Placental pericyte (primary cell): ENCODE measurements around the gene UQCRFS1. TPM values are rescaled to one million over a fixed set of nuclear protein-coding genes. Genes with fewer than 3 reads are reported as not detected.

Experiments used
- small RNA-seq: library from RNA; depleted of rRNA; stranded (forward); fragments of <200 nt; gene quantifications from one replicate; pipeline ENCODE3, GENCODE V24; 2012; ENCODE audit warnings: low replicate concordance
- total RNA-seq: library from RNA; depleted of rRNA; stranded (reverse); fragments of >200 nt; gene quantifications from 2 replicates; pipeline ENCODE4 v1.2.3, GENCODE V29; 2012

Gene UQCRFS1
- total RNA-seq, result 24.3 and 25.8 TPM in 2 replicates

DNA sequence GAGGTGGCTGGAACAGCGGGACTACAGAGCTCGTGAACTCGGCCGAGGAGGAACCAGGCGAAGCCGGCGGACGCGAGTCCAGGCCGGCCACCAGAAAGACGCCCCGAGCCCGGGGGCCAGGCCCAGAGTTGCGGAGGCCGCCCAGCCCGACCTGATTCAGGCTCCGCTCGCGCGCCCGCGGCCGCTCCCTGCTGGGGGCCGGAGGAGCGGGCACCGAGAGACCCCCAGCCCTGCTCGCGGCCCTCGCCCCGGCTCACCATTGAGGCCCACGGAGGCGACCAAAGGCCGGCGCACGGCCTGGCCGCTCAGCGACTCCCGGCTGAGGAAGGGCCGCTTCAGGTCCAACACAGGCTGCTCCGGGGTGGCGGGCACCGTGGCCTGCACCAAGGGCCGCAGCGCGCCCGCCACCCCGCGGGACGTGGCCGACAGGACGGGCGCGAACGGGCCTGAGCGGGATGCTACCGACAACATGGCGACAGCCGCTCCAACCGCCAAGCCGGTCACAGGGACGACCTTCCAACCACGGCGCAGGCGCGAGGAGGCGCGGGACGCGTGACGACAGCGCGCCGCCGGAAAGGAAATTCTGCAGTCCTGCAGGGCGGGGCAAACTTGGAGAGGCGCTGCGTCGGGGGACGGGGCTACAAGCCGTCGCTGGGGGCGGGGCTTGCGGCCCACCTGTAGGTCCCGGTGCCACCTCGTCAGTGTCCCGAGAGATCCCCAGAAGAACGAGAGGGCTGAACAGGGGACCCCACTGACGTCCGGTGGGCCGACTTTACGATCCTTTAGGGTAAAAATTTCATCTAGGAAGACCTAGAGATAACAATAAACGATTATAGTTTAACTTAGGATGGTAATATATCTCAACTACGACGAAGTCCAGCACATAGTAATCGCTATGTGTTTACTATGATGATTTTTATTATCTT is at the start of gene UQCRFS1:
TSS of gene UQCRFS1 (minus strand) at position 504 of the 926 bp plus-strand sequence. CDS start at position 471, 33 bp downstream.

Small RNA genes lying within 50 kb of the gene (small RNA-seq; reads per million reads assigned to genes)
- gene RN7SL340P, result not detected
